Lower leg skin (tissue), 4 donors: Measurements from ENCODE around the gene PTPRQ. TPM values are rescaled to one million over a fixed set of nuclear protein-coding genes. Genes with fewer than 3 reads are reported as not detected.

ENCODE experiments used
- DNase-seq, 2 donors: peaks; one replicate each; pipeline ENCODE4 v3.0.0-alpha.2; 2019; ENCODE audit warnings: low spot score in 2 of 2
- H3K4me3 ChIP-seq: fragments of 200-600 bp; sonication (generic); 2 replicates; pipeline ENCODE4 v1.5.1; 2017; ENCODE audit warnings: mild to moderate bottlenecking, low read depth; ENCODE audit not compliant: poor library complexity, severe bottlenecking
- POLR2A ChIP-seq, 2 donors: fragments of 450-650 bp; IDR thresholded peaks; one replicate each; pipeline ENCODE4 v1.6.1; 2016 to 2017; ENCODE audit warnings: antibody characterized with exemption in 2 of 2, mild to moderate bottlenecking in 1 of 2, moderate library complexity in 1 of 2
- WGBS, 2 donors: methylation state at CpG; one replicate each; pipeline ENCODE4 v1.1.5; 2018; 5-methylcytosine and 5-hydroxymethylcytosine counted together
- intact Hi-C: fragments of 100-400 bp; cut with DNase I; formaldehyde crosslinking; loops from one replicate; pipeline ENCODE4 v1.15.0; 2023; ENCODE audit warnings: low total_unique reads
- total RNA-seq, 4 donors: library from RNA; depleted of rRNA; stranded (reverse); fragments of >200 nt; gene quantifications; one replicate each; pipeline ENCODE4 v1.1.0, GENCODE V29; 2016
- TF ChIP-seq, protein P1 (sequence below), 3 donors: fragments of 450-650 bp; IDR thresholded peaks; one replicate each; pipeline ENCODE4 v1.5.1; 2016; ENCODE audit warnings: antibody characterized with exemption in 3 of 3, mild to moderate bottlenecking in 3 of 3, moderate library complexity in 2 of 3

The PTPRQ gene
- total RNA-seq, 4 donors from 2014 or later: 0.03 to 0.47 (median 0.08) TPM; not detected in 1

DNA sequence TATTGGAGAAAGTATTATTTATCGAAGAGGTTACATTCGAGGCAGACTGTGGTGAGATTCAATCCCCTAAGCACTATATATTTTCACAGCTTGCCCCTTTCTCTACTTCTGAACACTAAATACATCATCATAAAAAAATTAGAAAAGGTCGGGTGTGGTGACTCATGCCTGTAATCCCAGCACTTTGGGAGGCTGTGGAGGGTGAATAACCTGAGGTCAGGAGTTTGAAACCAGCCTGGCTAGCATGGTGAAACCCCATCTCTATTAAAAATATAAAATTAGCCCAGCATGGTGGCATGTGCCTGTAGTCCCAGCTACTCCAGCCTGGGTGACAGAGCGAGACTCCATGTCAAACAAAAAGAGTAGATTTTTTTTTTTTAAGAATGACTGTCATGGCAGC, 192.8 kb downstream of the PTPRQ start:
- DNase-seq: no peak
- intact Hi-C loops: no loop called here
- H3K4me3 ChIP-seq: no peak overlapping the region
- 79 to 86% methylated on average over 4 of the region's 4 CpGs for WGBS, 2 donors
- TF ChIP-seq, protein P1, sequence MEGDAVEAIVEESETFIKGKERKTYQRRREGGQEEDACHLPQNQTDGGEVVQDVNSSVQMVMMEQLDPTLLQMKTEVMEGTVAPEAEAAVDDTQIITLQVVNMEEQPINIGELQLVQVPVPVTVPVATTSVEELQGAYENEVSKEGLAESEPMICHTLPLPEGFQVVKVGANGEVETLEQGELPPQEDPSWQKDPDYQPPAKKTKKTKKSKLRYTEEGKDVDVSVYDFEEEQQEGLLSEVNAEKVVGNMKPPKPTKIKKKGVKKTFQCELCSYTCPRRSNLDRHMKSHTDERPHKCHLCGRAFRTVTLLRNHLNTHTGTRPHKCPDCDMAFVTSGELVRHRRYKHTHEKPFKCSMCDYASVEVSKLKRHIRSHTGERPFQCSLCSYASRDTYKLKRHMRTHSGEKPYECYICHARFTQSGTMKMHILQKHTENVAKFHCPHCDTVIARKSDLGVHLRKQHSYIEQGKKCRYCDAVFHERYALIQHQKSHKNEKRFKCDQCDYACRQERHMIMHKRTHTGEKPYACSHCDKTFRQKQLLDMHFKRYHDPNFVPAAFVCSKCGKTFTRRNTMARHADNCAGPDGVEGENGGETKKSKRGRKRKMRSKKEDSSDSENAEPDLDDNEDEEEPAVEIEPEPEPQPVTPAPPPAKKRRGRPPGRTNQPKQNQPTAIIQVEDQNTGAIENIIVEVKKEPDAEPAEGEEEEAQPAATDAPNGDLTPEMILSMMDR (IDR thresholded peaks at IDR 0.05): no peak
- no peak for TF ChIP-seq POLR2A (IDR thresholded peaks at IDR 0.05)

- TF ChIP-seq, protein P1 (IDR thresholded peaks at IDR 0.05): no peak
- no peak for TF ChIP-seq POLR2A (IDR thresholded peaks at IDR 0.05)
- intact Hi-C loops: no loop called here
- no peak overlapping the region for H3K4me3 ChIP-seq
- WGBS, 2 donors: 86 to 94% methylated on average over 2 of the region's 2 CpGs
- DNase-seq: no peak
Observed at GRCh38 chr12:80641936-80642335, 197.9 kb downstream of the PTPRQ start.

DNA sequence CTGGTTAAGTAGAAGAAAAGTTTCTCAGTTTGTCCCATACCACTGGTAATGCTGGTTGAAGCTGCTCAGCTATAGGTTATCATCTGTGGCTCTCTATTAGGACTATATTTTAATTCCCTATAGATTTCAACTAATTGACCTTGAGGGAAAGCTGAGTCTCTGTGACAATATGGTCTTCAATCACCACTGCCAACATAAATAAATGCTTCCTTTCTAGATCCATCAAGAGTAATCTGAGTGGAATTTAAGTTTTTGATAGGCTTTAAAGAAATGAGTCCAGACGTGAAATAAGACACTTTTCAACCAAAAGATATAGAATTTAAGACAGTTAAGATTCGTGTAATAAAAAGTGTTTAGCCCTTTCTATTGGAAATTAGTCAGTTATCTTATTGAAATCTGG, 199.9 kb downstream of the PTPRQ start:
- WGBS, 2 donors: 45 to 46% methylated on average over 2 of the region's 2 CpGs
- no peak overlapping the region for H3K4me3 ChIP-seq
- no peak for TF ChIP-seq POLR2A (IDR thresholded peaks at IDR 0.05)
- TF ChIP-seq, protein P1 (IDR thresholded peaks at IDR 0.05): no peak
- intact Hi-C loops: no loop called here
- DNase-seq: no peak

DNA sequence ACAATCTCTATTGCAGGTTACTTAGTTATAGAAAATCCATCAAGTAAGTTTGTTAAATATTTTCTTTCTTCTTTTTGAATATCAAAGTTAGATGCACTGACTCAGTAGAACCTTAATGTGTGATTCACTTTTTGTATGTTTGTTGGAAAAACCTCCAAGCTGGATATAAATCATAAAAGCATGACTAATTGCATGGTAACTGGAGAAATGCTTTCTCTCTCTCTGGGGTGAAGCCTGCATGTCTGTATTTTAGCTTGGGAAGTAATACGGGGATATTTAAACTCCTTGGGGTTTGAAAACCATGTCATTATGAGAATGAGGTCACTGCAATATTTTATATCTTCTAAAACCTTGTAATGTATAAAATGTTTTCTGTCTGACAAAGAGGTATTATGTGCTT, 204.8 kb downstream of the PTPRQ start:
- no peak overlapping the region for H3K4me3 ChIP-seq
- DNase-seq: no peak
- 37 to 38% methylated on average over 1 of the region's 1 CpG for WGBS, 2 donors
- no peak for TF ChIP-seq POLR2A (IDR thresholded peaks at IDR 0.05)
- TF ChIP-seq, protein P1 (IDR thresholded peaks at IDR 0.05): no peak
- intact Hi-C loops: no loop called here

DNA sequence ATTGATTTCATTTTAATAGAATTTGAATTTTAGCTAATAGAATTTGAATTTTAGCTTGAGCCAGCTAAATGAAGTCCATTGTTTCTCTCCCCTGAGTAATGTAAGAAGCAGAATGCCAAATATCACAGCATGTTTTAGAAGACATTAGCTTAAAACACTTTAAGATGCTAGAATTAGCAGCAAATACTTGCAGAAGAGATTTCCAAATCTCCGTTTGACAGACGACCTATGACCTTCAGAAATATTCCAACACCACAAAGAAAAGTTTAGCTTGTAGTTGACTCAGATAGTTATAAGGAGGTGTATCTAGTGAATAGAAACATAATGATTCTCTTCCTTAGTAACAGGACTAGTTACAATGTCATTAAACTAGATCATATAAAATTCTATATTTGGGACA, 211.7 kb downstream of the PTPRQ start:
- 38 to 54% methylated on average over 2 of the region's 2 CpGs for WGBS, 2 donors
- no peak for TF ChIP-seq POLR2A (IDR thresholded peaks at IDR 0.05)
- TF ChIP-seq, protein P1 (IDR thresholded peaks at IDR 0.05): no peak
- no peak overlapping the region for H3K4me3 ChIP-seq
- intact Hi-C loops: no loop called here
- no peak for DNase-seq

GRCh38 chr12:80659512-80660063, 215.6 kb downstream of the PTPRQ start:
- H3K4me3 ChIP-seq: no peak overlapping the region
- TF ChIP-seq POLR2A (IDR thresholded peaks at IDR 0.05): no peak
- TF ChIP-seq, protein P1 (IDR thresholded peaks at IDR 0.05): no peak
- 71 to 80% methylated on average over 5 of the region's 5 CpGs for WGBS, 2 donors
- intact Hi-C loops: no loop called here
- no peak for DNase-seq
